ENCODE measurements around the gene KDM6A.

DNA sequence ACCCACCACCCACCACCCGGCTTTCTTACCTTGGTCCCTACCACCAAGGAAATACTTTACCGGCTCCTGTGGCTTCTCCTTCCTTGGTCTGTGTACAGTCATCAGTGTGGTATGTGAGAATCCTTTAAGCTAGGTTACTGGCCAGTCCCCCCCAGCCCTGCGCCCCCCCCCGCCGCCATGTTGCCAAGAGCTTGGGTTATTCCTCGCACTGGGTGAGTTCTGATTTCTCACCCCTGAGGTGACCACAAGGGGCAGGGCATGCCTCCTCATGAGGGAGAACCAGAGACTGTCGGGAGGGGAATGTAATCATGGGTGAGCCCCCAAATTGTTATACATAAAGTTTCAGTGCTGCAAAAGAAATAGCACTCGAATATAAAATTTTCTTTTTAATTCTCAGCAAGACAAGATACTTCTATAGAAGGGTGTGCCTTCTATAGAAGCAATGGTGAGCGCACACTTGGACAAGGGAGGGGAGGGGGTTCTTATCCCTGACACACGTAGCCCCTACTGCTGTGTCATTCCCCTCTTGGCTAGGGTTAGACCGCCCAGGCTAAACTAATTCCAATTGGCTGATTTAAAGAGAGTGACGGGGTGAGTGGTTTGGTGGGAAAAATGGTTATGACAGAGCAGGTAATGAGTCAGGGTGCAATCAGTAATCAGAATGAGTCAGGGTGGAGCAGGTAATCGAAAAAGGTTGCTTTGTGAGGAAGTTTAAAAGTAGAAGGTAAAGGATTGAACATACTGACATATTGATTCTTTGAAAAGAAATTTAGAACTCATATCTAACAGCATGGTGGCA lies 133.2 kb downstream of the KDM6A start:
- TF ChIP-seq, protein P1, sequence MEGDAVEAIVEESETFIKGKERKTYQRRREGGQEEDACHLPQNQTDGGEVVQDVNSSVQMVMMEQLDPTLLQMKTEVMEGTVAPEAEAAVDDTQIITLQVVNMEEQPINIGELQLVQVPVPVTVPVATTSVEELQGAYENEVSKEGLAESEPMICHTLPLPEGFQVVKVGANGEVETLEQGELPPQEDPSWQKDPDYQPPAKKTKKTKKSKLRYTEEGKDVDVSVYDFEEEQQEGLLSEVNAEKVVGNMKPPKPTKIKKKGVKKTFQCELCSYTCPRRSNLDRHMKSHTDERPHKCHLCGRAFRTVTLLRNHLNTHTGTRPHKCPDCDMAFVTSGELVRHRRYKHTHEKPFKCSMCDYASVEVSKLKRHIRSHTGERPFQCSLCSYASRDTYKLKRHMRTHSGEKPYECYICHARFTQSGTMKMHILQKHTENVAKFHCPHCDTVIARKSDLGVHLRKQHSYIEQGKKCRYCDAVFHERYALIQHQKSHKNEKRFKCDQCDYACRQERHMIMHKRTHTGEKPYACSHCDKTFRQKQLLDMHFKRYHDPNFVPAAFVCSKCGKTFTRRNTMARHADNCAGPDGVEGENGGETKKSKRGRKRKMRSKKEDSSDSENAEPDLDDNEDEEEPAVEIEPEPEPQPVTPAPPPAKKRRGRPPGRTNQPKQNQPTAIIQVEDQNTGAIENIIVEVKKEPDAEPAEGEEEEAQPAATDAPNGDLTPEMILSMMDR (IDR thresholded peaks at IDR 0.05) = no peak
- no peak for TF ChIP-seq POLR2A (IDR thresholded peaks at IDR 0.05)

Data from upper lobe of left lung (tissue), 4 donors.